Left kidney (tissue), 2 donors: ENCODE measurements around the gene ANKLE2. TPM values are rescaled to one million over a fixed set of nuclear protein-coding genes. Genes with fewer than 3 reads are reported as not detected.

Source experiments
- DNase-seq: peaks from one replicate; pipeline ENCODE4 v3.0.0-alpha.2; 2013
- polyA plus RNA-seq: library from polyadenylated mRNA; unstranded; fragments of 120-200 nt; gene quantifications from one replicate; pipeline ENCODE4 v1.2.1, GENCODE V29; 2013; ENCODE audit not compliant: insufficient read length

Gene ANKLE2
- polyA plus RNA-seq, 1 donor: 89.8 TPM

DNA sequence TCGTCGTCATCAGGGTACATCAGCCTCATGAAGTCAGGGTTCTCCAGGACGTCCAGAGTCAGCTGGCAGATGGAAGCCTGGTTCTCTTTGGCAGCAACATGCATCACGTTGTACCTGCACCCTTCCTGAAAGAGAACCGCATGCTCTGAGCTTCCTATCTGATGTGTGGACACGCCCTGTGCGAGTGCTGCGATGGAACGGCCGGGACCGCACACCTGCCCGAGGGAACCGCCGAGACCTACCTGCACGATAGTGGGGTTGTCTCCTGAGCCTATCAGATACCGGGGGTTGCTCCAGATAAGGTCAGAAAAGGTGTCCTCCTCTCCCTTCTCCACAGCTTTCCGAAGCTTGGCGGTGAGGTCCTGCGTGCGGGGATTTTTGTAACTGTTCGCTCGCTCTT is 13.7 kb downstream of the ANKLE2 start:
- DNase-seq: no peak

DNA sequence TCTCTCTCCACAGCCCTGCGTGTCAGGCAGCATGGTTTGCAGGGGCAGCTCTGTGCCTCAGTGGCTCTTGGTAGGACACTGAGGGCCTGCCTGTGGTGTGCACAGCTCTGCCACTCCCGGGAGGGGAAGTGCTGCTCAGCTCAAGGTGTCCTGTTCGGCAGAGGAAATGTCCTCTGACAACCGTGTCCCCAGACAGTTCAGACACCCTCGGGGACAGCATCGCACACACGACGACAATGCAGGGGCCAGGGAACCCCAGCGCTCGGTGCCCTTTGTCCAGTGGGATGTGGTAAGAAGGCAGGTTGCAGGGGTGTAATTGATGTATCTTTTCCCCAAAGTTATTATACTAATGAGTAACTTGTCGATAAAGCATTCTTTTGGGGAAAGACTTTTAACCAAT is 14.2 kb downstream of the ANKLE2 start:
- DNase-seq: no peak

DNA sequence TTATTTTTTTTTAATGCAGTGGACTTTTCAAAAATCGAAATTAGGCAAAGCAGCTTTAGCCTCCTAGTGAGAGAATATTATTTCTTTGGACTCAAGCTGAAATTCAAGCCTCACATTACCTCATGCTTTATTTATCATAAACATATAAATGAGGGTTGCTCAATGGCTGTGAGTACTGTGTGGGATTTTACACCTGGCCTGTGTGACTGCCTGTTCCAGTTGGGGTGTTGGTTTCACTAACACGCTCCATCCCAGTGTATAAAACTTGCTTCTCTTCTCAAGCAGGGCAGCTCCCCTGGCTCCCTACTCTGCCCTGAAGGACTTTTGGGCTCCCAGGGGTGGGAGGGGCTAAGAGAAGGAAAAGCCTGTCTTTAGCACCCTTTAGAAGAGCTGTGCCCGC is 15.0 kb downstream of the ANKLE2 start:
- DNase-seq: no peak

DNA sequence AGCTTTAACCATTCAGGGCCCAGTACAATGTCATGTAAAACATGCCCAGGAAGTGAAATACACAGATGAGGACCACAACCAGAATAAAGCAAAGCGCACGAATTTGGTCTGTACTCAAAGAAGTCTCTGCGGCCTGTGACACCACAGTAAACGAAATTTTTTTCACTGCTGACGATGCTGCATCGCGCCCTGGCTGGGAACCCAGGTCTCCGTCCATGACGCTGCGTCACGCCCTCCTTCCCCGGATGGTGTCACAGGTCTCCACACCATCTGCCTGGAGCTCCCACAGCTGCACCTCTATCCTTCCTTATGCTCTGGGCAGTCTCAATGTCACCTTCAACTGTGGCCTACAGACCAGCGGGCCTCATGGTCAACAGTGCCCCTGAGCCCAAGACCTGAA is 17.8 kb downstream of the ANKLE2 start:
- DNase-seq: no peak

DNA sequence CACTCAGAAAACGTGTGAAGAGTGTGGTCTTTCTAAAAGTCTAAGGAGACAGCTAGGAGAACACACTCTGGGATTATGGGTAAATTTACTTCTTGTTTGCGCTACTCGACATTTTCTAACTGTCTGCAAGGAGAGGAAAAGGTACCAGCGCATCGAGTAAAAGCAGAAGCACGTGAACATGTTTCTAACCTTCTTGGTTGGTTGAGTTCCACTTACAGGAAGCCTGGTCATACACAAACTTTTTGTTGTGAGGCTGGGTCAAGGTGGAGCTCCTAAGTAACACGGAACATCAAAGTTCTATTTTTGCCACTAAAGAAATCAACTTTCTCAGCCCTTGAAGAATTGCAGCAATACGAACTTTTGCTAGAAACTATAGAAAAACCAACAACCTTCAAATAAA is 20.0 kb downstream of the ANKLE2 start:
- no peak for DNase-seq

DNA sequence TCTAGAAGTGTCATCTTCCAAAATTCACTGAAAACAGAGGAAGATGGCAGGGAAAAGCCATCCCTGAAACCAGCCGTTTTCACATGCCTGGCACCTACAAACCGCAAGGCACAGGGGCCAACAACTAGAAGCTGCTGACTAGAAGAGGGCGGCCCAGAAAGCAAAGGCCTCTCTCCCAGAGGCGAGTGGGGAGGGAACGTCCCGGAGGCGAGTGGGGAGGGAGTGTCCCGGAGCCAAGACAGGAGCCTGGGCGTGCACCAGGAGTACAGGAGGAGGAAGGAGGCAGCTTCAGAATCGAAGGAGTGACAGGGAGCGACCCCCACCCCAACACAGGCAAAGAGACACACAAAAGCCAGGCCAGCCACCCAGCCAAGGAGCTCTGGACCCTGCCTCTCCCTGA is 21.0 kb downstream of the ANKLE2 start:
- no peak for DNase-seq

DNA sequence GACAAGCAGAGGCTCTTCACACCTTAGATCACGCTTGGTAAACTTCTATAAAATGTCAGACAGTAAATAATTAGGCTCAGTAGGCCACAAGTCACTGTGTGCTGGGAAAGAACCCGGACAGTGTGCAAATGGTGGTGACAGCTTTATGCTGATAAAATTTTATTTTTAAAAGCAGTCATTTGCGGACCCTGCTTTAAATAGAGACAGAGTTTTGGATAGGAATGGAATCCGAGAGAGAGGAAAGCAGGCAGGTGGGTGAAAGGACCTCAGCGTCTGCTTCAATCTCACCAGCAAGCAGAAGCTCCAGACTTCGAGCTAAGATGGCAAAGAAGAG is 21.4 kb downstream of the ANKLE2 start:
- no peak for DNase-seq

DNA sequence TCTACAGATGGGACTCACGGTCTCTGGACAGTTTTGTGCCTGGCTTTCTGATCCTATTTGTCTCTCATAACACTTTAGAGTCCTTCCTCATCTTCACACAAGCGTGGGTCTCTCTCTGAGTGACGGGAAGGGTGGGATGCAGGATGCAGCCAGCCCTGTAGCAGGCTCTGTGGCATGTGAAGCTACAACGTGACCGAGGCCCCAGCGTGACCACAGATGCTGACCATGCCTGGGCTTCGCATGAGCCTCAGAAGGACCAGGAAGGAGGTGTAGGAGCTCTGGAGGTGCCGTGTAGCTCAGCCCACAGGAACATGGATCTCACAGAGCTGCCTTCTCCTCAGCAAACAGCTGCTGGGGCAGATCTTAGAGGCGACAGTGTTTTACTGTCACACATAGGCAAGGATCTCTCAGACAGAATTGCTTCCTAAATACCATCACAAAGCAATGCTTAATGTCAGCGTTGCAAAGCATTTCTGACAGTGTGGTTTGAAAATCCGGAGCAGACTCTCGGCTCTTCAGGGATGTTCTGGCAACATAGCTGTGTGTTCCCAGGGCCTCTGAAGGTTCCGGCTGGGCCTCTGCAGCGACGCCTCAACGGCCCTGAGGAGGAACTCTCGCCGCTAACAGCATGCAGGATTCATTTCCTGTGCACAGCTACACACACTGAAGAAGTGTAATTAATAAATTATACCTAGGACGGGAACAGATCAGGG is 21.9 kb downstream of the ANKLE2 start:
- no peak for DNase-seq

DNA sequence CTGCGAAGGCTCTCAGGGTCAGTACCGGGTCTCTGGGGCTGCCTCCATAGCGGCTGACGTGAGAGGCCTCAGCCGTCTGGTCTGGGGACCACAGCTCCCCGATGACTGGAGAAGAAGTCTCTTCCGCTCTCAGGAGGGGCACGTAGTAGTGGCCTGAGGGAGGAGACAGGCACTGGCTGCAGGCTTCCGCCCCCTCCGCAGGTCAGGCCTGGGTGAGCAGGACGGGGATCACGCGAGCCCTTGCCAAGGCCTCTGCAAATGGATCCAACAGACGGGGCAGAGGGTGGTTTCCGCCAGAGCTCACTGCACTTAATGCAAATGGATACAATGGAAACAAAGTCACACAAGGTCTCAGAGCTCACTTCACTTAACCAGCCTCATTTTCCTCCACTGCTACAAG is 24.7 kb downstream of the ANKLE2 start:
- no peak for DNase-seq

DNA sequence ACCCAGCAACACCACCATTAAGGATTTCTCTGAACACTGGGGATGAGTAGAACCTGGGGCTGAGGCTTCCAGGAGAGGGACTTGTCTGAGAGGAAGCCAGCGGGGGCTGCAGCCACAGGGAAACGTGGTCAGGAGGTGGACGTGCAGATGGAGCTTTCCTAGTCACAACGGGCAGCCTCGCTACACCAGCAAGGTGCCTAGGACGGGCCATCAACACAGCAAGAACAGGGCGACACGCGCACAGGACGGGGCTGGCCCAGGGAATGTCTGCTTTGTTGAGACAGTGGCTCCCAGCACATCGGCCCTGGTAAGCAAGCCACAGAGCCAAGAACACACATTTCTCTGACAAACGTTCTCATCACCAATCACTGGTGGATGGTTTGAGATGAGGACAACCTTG is 25.3 kb downstream of the ANKLE2 start:
- DNase-seq: no peak

DNA sequence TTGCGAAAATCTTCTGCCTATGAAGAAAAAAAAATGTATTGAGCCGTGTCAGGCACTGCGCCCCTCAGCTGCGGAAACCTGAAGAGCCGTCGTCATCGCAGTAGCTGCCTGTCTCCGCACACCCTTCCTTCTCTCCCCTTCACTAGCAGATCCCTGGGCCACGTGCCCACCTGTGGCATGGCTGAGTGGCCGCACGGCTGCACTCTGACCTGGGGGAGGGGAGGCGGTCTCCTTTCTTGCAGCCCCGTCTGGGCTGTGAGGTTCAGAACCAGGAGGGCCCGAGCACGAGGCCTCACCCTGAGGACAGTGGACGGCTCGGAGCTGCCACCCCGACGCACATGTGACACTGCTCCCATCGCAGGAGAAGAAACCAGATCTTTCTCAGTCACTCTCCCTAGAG is 26.1 kb downstream of the ANKLE2 start:
- no peak for DNase-seq

DNA sequence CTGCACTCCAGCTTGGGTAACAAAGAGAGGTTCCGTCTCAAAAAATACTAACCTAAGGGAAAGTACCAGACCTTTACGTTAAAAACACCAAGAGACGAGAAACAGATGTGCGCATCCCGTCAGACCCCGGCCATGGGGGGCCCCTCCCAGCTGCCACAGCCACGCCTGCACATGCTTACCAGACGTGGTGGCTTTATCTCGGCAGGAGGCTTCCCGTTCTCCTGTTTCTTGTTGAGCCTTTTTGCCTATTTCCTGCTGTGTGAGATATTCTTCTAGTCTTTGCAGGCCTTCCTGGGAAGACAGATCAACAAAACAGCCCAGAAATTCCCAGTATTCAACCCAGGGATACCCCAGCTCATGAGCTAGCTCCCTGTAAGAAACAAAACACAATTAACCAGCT is 27.4 kb downstream of the ANKLE2 start:
- DNase-seq: no peak

DNA sequence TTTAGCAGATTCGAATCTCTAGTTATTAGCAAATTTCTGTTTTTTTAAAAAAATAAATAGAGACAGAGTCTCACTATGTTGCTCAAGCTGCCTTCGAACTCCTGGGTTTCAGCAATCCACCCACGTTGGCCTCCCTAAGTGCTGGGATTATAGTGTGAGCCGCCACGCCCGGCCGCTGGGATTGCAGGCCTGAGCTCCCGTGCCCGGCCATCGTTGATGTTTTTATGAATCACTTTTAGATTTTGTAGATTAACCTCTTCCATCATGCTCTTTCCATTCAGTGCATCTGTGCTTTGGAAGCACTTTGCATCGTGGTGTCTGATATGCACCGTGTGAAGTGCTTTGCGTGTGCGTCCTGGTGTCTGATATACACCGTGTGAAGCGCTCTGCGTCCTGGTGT is 30.1 kb downstream of the ANKLE2 start:
- no peak for DNase-seq

DNA sequence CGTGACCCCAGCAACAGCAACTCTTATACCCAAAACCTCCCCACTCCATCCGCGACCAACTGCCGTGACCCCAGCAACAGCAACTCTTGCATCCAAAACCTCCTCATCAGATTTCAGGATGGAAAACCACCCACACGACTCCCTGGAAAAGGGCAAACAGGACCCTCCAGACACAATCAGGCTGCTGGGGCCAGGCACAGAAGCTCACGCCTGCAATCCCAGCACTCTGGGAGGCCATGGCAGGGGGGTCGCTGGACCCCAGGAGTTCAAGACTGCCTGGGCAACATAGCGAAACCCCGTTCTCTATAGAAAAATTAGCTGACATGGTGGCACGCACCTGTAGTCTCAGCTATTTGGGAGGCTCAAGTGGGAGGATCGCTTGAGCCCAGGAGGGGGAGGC is 31.3 kb downstream of the ANKLE2 start:
- DNase-seq: no peak

DNA sequence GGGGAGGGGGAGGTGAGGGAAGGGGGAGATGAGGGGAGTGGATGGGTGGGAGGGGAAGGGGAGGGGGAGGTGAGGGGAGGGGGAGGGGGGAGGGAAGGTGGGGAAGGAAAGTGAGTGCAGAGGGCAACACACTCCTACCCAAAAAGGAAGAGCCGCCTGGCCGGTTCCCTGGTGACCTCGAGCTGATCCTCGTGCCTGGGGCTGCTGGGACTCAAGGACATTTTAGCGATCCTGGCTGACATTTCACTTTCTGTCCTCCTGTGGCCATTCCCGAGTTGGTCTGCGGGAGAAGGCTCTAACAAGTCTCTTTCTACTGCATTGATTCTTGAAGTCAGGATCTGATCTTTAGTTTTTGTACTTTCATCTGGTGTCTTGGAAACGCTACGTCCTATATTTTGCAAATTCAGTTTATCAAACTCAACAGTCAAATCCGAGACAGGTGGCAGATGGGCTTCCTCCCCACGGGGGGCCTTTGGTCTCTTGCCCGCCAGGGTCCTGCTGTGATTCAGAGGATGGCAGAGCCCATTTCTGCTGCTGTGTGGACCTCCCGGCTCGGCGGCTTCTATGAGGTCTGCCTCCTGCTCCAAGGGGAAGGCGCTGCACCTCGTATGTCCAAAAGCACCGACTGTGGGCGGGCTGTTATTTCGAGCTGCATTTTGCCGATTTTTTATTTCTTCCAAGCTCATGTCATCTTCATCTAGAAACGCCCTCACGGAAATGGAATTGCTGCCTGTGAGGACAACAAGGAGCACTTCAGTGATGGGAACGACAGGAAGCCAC is 31.9 kb downstream of the ANKLE2 start:
- DNase-seq: no peak

DNA sequence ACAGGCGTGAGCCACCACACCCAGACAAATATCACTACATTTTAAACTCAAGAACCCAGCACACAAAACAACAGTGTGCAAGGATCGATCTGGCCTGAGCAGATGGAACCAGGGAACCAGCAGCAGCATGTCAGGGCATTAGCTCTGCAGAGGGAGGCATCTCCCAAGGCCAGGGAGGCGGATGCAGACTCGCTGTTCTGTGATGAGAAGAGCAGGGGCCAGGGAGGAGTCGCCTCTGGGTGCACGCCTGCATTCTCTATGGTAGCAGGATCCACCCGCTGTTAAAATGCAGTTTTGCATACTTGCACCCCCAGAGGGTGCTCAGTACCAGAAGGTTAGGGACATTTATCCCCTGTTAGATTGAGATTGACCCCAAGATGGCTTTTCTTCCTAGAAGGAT is 33.1 kb downstream of the ANKLE2 start:
- DNase-seq: no peak

DNA sequence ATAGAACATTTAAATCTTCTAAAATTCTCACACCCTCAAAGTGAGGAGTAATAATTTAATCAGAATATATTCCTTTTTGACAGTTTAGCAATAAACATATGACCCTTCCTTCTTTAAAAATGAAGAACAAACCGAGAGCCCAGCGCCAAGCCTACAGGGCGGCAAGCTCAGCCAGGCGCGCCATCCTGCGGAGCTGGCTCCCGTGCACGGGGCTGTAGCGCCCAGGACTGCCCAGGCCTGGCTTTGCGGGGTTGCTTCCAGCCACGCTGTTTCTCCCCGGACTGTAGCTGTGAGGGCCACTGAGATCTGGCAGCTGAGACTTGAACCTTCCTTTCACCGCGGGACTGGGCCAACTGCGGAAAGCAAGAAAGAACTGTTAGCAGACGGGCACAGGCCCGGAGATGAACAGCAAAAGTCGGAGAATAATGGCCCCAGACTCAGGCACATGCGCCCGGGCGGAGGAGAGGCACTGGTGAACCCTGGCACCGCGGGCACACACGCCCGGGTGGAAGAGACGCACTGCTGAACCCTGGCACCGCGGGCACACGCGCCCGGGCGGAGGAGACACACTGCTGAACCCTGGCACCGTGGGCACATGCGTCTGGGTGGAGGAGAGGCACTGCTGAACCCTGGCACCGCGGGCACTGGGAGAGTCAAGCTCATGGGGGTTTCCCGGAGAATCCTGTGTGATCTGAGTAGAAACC is 34.4 kb downstream of the ANKLE2 start:
- no peak for DNase-seq

DNA sequence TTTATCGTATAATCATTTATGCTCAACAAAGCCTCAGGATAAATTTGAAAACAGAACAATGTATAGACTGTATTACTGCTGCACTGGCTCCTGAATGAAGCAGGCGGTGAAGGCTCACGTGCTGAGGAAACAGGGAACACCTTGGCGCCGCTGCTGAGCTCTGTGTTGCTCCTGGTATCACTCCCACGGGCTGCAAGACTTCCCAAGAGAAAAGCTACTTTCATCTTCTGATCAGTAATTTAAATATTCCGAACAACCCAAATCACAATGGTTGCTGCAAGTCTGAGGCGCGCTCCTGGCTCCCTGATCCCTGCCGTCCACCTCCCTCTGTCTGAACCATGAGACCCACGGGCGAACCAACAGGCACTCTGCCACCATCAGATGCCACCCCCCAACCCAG is 35.2 kb downstream of the ANKLE2 start:
- no peak for DNase-seq

DNA sequence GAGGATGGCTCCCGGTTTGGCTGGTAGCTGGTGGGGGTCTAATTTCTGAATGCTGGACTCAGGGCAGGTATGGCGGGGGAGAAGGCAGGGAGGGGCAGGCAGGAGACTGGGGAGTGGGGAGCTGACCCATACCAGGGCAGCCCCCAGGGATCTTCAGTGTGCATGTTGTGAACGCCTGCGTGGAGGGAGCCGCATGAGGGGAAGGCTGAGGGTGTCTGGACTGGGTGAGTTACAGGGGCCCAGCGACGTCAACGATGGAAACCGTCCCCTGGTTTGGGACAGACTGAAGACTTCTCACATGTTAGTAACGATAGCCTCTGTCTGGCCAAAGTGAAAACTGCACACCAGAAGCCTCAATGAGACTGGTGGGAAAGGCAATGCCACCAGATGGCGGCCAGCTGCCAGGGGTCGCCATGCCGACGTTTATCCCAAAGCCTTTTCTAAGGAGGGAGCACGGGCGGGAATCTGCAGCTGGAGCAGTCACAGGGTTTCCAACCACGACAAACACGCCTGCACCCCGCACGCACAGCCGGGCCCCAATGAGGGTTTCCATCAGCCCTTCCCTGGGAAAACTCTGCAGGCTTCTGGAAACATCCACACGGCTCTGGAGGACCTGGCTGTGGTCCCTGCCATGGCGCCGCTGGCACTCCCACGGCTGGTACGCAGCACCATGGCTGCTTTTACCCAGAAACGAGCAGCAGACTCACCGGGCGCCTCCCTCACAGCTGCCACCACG is 37.0 kb downstream of the ANKLE2 start:
- DNase-seq: no peak

DNA sequence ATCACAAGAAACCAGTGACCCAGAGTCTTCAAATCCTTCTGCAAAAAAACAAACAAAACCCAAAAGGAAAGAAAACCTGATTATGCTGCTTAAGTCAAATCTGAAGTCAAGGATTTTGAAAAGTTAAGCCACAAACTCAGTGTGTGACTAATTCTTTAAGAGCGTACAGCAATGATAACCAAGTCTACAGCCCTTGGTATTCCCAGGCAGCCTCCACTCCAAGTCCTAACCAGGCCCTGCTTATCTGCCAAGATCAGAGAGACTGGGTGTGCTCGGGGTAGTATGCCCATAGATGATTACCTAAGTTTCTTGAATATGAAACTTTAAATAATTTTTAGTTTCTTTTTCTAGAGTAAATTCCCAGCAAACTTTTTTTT is 37.9 kb downstream of the ANKLE2 start:
- no peak for DNase-seq

DNA sequence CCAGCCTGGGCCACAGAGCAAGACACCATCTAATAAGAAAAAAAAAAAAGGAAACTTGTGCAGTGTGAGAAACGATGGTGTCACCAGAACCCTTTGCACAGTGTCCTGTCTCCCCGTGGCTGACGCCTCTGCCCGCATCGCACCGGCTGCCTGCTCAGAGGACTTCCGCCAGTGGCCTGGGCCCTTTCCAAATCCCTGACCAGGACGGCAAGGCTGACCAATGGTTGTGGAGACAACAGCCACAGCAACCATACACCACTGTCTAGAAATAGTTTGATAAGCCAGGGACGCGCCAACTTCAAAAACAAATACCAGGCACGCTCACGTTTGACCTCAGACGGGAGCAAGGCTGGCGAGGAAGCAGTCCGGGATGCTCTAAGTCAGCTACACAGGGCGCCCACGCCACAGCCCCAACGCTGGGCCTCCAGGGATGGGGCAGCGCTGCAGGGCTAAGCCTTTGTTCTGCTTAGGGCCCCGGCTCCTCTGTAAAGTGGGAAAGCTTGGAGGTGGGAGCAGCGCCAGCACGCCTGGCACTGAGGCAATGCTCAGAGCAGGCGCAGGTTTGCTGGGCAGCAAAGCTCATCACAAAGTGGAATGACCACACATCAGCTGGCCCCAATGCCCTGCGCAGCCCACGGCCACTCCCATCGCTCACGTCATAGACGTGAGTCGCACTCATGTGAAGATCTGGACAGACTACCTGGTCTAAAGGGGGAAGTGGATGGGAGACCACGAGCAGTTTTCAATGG is 38.4 kb downstream of the ANKLE2 start:
- no peak for DNase-seq
